ENCODE data around the gene ARRB2.

GRCh38 chr17:4719146-4719545, 8.7 kb downstream of the ARRB2 start:
- TF ChIP-seq CTCF (IDR thresholded peaks at IDR 0.05; ENCODE audit: extremely low read depth in 1 of 2, insufficient read depth in 1 of 2, low read depth in 1 of 2, low read length in 2 of 2), result no peak
- no peak for TF ChIP-seq POLR2AphosphoS5 (IDR thresholded peaks at IDR 0.05; ENCODE audit: insufficient read depth, low read depth, low read length)
- no peak for TF ChIP-seq MYC (IDR thresholded peaks at IDR 0.05; ENCODE audit: low read depth, low read length)
- TF ChIP-seq POLR2A (IDR thresholded peaks at IDR 0.05; ENCODE audit: low read depth, low read length), result no peak
- no peak for TF ChIP-seq JUN (IDR thresholded peaks at IDR 0.05; ENCODE audit: borderline replicate concordance, insufficient read depth, insufficient read length, low read depth)

All from endothelial cell of umbilical vein (primary cell).